Neural crest cell (in vitro differentiated cells): Measurements from ENCODE around the gene CAAP1. TPM values are rescaled to one million over a fixed set of nuclear protein-coding genes. Genes with fewer than 3 reads are reported as not detected.

ENCODE experiments used
- total RNA-seq: library from RNA; stranded (reverse); gene quantifications from 2 replicates; pipeline ENCODE4 v1.2.1, GENCODE V29; 2021

The CAAP1 gene
- total RNA-seq, 1 donor from 2014 or later, result 17.8 TPM

Other genes starting within 250 kb of the CAAP1 start
- gene PLAA, start 54.4 kb upstream of the CAAP1 start, total RNA-seq, result 44.0 and 50.5 TPM in 2 replicates
- 19.0 and 20.6 TPM in 2 replicates for gene IFT74, start 63.6 kb upstream of the CAAP1 start, total RNA-seq
- not detected in 2 replicates for gene LRRC19, start 112.9 kb upstream of the CAAP1 start, total RNA-seq
- gene TEK, start 216.4 kb upstream of the CAAP1 start, total RNA-seq, result 0.89 and 1.0 TPM in 2 replicates